OCI-LY7 (cell line): ENCODE results near the gene PEDS1. TPM values are rescaled to one million over a fixed set of nuclear protein-coding genes. Genes with fewer than 3 reads are reported as not detected.

Experiments
- BruUV-seq: library from RNA; stranded (reverse); fragments of 400-500 nt; replicated peaks from 2 replicates; lab custom pipeline; 2021; lab: Mats Ljungman, UMichigan
- CTCF ChIA-PET: fragments of 300-600 bp; sonication (Branson Sonifier 250); formaldehyde crosslinking; loops from one replicate; lab custom pipeline; 2022; ENCODE audit warnings: antibody characterized with exemption; ENCODE audit not compliant: unreplicated experiment; lab: Charles Lee
- POLR2A ChIA-PET: fragments of 300-600 bp; sonication (Branson Sonifier 250); formaldehyde crosslinking; loops from one replicate; lab custom pipeline; 2022; ENCODE audit warnings: antibody characterized with exemption; lab: Charles Lee
- DNase-seq: peaks from one replicate; pipeline ENCODE4 v3.0.0-alpha.2; 2015; ENCODE audit warnings: low spot score
- H2AFZ ChIP-seq: fragments of 200-600 bp; sonication (generic), shearing (Covaris generic); 2 replicates; pipeline ENCODE4 v1.6.1; 2014; ENCODE audit warnings: mild to moderate bottlenecking, antibody characterized with exemption, low read length, moderate library complexity
- H3K27ac ChIP-seq: fragments of 200-600 bp; sonication (generic); 2 replicates; pipeline ENCODE4 v1.5.1; 2014; ENCODE audit warnings: mixed run types, low read depth, mild to moderate bottlenecking, moderate library complexity, low read length, inconsistent platforms; ENCODE audit not compliant: poor library complexity, severe bottlenecking
- H3K36me3 ChIP-seq: fragments of 200-600 bp; sonication (generic); 2 replicates; pipeline ENCODE4 v1.6.1; 2014; ENCODE audit warnings: mild to moderate bottlenecking, antibody characterized with exemption, low read length, moderate library complexity, mixed read lengths; ENCODE audit not compliant: insufficient read depth
- H3K4me1 ChIP-seq: fragments of 200-600 bp; sonication (generic); 2 replicates; pipeline ENCODE4 v1.5.1; 2014; ENCODE audit warnings: mild to moderate bottlenecking, low read length; ENCODE audit not compliant: insufficient read depth, poor library complexity, severe bottlenecking
- H3K4me2 ChIP-seq: fragments of 200-600 bp; sonication (generic); 2 replicates; pipeline ENCODE4 v1.6.1; 2014; ENCODE audit warnings: mild to moderate bottlenecking, low read length
- H3K4me3 ChIP-seq: fragments of 200-600 bp; sonication (generic); 2 replicates; pipeline ENCODE4 v1.5.1; 2014; ENCODE audit warnings: mild to moderate bottlenecking, low read depth, low read length; ENCODE audit not compliant: poor library complexity, severe bottlenecking
- H3K79me2 ChIP-seq: fragments of 200-600 bp; sonication (generic); 2 replicates; pipeline ENCODE4 v1.6.1; 2016; ENCODE audit warnings: low read depth, mild to moderate bottlenecking, low read length, moderate library complexity, mixed read lengths; ENCODE audit not compliant: insufficient read depth
- H3K9me2 ChIP-seq: fragments of 200-600 bp; sonication (generic); 2 replicates; pipeline ENCODE4 v1.6.1; 2016; ENCODE audit warnings: mild to moderate bottlenecking, low read length, mixed read lengths; ENCODE audit not compliant: insufficient read depth
- H3K9me3 ChIP-seq: fragments of 200-600 bp; sonication (generic); 2 replicates; pipeline ENCODE4 v1.6.1; 2014; ENCODE audit warnings: mild to moderate bottlenecking, mixed run types, low read length, mixed read lengths
- H4K20me1 ChIP-seq: fragments of 200-600 bp; sonication (generic); 2 replicates; pipeline ENCODE4 v1.6.1; 2014; ENCODE audit warnings: mild to moderate bottlenecking, antibody characterized with exemption, low read length, moderate library complexity, mixed read lengths; ENCODE audit not compliant: insufficient read depth
- CTCF ChIP-seq: fragments of 200-600 bp; sonication (generic); conservative IDR thresholded peaks from 2 replicates; pipeline ENCODE4 v1.5.1; 2014; ENCODE audit warnings: mild to moderate bottlenecking, antibody characterized with exemption, low read length, moderate library complexity, mixed read lengths
- EZH2phosphoT487 ChIP-seq: fragments of 200-600 bp; sonication (generic); IDR thresholded peaks from 2 replicates; pipeline ENCODE4 v1.6.1; 2018; ENCODE audit warnings: low read depth, borderline replicate concordance, mild to moderate bottlenecking, mixed run types, antibody characterized with exemption, low read length, moderate library complexity, mixed read lengths
- intact Hi-C: fragments of 100-400 bp; cut with micrococcal nuclease; formaldehyde crosslinking; loops from one replicate; pipeline ENCODE4 v1.10.0; 2022; ENCODE audit not compliant: unreplicated experiment
- total RNA-seq, 2 experiments: library from RNA; depleted of rRNA in 1 of 2; stranded (reverse); fragments of >200 nt in 1 of 2; shearing (Covaris generic) in 1 of 2; gene quantifications; 2 replicates each; pipeline ENCODE4 v1.2.3, GENCODE V29; 2014 to 2022

The PEDS1 gene
- total RNA-seq, 2 experiments from 2014 or later, result 22.0 to 25.9 TPM

- DNase-seq, result peak; percentile 94
- H3K4me1 ChIP-seq, result peaks cover 16% of the 10 kb centered on the region
- TF ChIP-seq EZH2phosphoT487, result no peak
- TF ChIP-seq CTCF, result no peak
- peaks cover 17% of the 10 kb centered on the region for H3K79me2 ChIP-seq
- H2AFZ ChIP-seq, result peak overlapping the region; percentile 22; the same call in 1 of the 2 replicates
- no peaks in the 10 kb centered on the region for H3K36me3 ChIP-seq
- no peaks in the 10 kb centered on the region for H3K9me2 ChIP-seq
- ChIA-PET CTCF (no interaction called here), POLR2A (no interaction called here)
- H4K20me1 ChIP-seq, result no peaks in the 10 kb centered on the region
- TSS peak; percentile 90 for BruUV-seq
- H3K4me3 ChIP-seq, result peak overlapping the region; percentile 97
- intact Hi-C loops, result loop anchor here (5.0 kb wide), 3 partner anchors 95 to 540 kb away; partner anchors contain the start of gene PARD6B
- peak overlapping the region; percentile 81 for H3K4me2 ChIP-seq
- H3K9me3 ChIP-seq, result no peaks in the 10 kb centered on the region
- peak overlapping the region; percentile 95 for H3K27ac ChIP-seq
Measured at GRCh38 chr20:50192364-50193198, 39.1 kb upstream of the PEDS1 start.

- BruUV-seq, result no TSS peak
Measured at GRCh38 chr20:50191544-50192363, 38.2 kb upstream of the PEDS1 start.

More at GRCh38 chr20:50191544-50192363, 38.2 kb upstream of the PEDS1 start:
- Histone ChIP-seq H3K9me3 (no peaks in the 10 kb centered on the region), H3K4me3 (peak overlapping the region; percentile 97), H3K79me2 (peaks cover 17% of the 10 kb centered on the region), H3K27ac (peak overlapping the region; percentile 95), H3K4me2 (peak overlapping the region; percentile 81), H3K36me3 (no peaks in the 10 kb centered on the region), H3K4me1 (peaks cover 16% of the 10 kb centered on the region), H4K20me1 (no peaks in the 10 kb centered on the region), H2AFZ (peak overlapping the region; percentile 70), H3K9me2 (no peaks in the 10 kb centered on the region)
- POLR2A ChIA-PET, result no interaction called here
- peak; percentile 84 for DNase-seq
- intact Hi-C loops, result loop anchor here (5.0 kb wide), 3 partner anchors 96 to 541 kb away; partner anchors contain the start of gene PARD6B
- CTCF ChIA-PET, result no interaction called here
- TF ChIP-seq EZH2phosphoT487, result no peak
- peak; percentile 45 for TF ChIP-seq CTCF
